Testis (tissue), 2 donors: Measurements from ENCODE around the gene MMP7.

Source experiments
- POLR2A ChIP-seq: fragments of 450-650 bp; IDR thresholded peaks from one replicate; pipeline ENCODE4 v1.6.1; 2017; ENCODE audit warnings: antibody characterized with exemption, mild to moderate bottlenecking, moderate library complexity
- TF ChIP-seq, protein P1 (sequence below), 3 experiments: fragments of 450-650 bp in 2 of 3; fragments of 200-600 bp in 1 of 3; sonication (generic) in 1 of 3; IDR thresholded peaks; one replicate each; pipeline ENCODE4 v1.5.1; 2016 to 2019; ENCODE audit warnings: antibody characterized with exemption in 3 of 3, mild to moderate bottlenecking in 2 of 3, moderate library complexity in 1 of 3

DNA sequence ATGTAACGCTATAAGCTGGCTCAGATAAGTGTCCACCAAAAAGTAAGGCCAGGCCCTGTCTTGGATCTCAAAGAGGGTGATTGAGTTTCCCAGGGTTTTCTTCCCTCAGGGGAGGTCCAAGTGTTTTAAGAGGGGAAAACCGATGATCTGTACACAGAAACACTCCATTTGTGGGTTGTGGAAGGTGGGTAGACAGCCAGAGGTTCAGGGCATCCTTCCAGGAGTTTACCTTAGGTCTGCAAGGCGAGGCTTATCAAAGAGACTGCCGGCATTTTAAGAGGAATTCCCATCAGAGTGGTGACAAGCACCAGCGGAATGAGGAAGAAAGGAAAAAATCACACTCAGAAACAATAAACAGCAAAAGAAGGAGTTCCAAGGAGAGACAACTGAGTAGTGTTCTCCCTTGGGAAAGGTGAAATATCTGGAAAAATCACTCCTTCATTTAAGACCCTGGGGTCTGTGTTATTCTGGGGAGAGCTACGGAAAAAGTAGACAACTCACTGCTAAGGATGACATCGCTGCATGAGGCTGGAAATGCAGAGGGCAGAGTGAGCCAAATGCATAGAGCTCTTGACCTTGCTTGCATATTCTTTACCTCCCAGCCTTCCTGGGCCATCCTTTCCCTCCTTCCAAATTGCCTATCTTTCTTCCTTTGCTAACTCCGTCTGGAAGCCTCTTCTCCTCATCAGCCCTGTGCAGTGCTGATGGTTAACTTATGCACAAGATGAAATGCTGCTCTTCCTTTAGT is 22.1 kb upstream of the MMP7 start:
- TF ChIP-seq, protein P1, sequence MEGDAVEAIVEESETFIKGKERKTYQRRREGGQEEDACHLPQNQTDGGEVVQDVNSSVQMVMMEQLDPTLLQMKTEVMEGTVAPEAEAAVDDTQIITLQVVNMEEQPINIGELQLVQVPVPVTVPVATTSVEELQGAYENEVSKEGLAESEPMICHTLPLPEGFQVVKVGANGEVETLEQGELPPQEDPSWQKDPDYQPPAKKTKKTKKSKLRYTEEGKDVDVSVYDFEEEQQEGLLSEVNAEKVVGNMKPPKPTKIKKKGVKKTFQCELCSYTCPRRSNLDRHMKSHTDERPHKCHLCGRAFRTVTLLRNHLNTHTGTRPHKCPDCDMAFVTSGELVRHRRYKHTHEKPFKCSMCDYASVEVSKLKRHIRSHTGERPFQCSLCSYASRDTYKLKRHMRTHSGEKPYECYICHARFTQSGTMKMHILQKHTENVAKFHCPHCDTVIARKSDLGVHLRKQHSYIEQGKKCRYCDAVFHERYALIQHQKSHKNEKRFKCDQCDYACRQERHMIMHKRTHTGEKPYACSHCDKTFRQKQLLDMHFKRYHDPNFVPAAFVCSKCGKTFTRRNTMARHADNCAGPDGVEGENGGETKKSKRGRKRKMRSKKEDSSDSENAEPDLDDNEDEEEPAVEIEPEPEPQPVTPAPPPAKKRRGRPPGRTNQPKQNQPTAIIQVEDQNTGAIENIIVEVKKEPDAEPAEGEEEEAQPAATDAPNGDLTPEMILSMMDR (IDR thresholded peaks at IDR 0.05) = no peak
- TF ChIP-seq POLR2A = no peak
